HL-60/S4 treated with phorbol 12-myristate 13-acetate at 8.2 ng/mL for 4 days and 3 days (cell line): Measurements from ENCODE around the gene OR2A25.

ENCODE experiments used
- in situ Hi-C: fragments of 300-500 bp; cut with MboI; formaldehyde crosslinking; loops from 2 replicates; pipeline ENCODE4 v1.15.0; 2022; ENCODE audit warnings: low sequenced_read_pairs

OR2A25 gene

GRCh38 chr7:144069953-144070352 lies 342 bp downstream of the OR2A25 start:
- in situ Hi-C loops, result no loop called here

DNA sequence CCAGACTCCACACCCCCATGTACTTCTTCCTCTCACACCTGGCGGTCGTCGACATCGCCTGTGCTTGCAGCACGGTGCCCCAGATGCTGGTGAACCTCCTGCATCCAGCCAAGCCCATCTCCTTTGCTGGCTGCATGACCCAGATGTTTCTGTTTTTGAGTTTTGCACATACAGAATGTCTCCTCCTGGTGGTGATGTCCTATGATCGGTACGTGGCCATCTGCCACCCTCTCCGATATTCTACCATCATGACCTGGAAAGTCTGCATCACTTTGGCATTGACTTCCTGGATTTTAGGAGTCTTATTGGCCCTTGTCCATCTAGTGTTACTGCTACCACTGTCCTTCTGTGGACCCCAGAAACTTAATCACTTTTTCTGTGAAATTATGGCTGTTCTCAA lies 4.8 kb downstream of the OR2A25 start:
- in situ Hi-C loops, result no loop called here

- in situ Hi-C loops, result no loop called here
Measured at GRCh38 chr7:144085978-144086377, 16.4 kb downstream of the OR2A25 start, which contains the start of gene OR2A12. Gene OR2A12 (plus strand): TSS chr7:144086278. CDS start chr7:144095108, 8,830 bp downstream.

DNA sequence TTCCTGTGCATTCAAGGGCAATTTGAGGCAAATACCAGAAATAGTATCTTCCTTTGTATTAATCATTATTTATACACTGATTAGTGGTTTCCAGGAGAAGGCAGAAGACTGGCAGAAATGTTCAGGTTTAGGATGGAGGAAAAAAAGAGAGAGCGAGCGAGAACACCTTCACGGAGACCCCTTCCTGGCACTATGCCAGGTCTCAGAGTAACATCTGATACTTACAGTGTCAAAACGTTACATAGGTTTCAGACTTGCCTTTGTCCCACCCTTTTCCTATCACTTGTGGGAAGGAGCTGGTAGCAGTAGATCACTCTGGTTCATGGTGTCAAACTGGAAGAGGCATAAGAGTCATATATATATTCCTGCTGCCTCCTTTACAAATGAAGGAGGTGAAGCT lies 17.1 kb downstream of the OR2A25 start:
- in situ Hi-C loops, result no loop called here

DNA sequence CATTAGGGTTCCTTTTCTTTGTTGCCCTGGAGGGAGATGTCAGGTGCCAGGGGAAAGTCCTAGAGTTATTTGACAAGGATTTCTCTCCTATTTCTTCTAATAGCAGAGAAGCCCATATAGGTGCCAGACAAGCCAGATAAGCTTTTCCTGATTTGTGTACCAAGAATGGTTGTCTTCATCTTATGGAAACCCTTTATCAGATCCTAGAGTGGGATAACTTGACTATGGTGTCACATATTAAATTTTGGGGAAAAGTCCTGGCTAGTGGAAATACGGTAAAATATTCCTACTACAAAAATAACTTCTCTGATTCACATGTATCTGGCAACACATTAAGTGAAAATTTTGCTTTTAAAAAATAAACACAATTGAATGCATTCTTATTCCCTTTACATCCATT lies 17.6 kb downstream of the OR2A25 start:
- in situ Hi-C loops, result no loop called here

DNA sequence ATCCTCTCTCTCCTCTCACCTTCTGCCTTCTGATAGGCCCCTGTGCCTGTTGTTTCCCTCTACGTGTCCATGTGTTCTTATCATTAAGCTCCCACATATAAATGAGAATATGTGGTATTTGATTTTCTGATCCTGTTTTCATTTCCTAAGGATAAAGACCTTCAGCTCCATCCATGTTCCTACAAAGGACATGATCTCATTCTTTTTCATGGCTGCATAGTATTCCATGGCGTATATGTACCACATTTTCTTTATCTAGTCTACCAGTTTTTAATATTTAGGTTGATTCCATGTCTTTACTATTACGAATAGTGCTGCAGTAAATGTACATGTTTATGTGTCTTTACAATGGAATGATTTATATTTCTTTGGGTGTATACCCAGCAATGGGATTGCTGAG lies 21.1 kb downstream of the OR2A25 start:
- in situ Hi-C loops, result no loop called here

DNA sequence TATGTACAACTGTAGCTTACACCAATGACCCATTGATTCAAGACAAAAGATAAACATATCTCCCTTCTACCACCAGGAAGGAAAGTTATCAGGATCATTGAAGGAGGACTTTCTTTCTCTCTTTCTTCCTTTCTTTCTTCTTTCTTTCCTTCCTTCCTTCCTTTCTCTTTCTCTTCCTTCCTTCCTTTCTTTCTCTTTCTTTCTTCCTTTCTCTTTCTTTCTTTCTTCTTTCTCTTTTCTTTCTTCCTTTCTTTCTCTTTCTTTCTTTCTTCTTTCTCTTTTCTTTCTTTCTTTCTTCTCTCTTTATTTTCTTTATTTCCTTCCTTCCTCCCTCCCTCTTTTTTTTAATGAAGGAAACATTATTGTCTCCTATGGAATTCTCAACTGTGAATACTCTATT lies 29.2 kb downstream of the OR2A25 start:
- in situ Hi-C loops, result no loop called here

DNA sequence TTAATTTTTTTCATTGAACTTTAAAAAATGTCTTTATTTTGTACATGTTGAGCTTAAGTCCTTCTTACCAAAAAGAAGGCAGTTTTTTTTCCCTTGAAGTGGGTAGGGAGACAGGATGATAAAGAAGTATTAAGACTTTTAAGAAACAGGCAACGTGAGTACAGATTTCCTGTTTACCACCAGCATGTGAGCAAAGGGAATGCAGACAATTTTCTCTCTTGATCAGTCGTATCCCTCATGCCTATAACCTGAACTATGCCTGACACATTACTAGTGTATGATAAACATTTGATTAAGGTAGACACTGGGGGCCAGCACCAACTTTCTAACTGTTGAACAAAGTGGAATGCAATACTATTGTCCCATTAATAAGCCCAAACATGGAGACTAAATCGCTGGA lies 31.0 kb downstream of the OR2A25 start:
- in situ Hi-C loops, result no loop called here

- in situ Hi-C loops, result no loop called here
Measured at GRCh38 chr7:144102041-144102440, 32.4 kb downstream of the OR2A25 start.

GRCh38 chr7:144105211-144105610 lies 35.6 kb downstream of the OR2A25 start:
- in situ Hi-C loops, result no loop called here

DNA sequence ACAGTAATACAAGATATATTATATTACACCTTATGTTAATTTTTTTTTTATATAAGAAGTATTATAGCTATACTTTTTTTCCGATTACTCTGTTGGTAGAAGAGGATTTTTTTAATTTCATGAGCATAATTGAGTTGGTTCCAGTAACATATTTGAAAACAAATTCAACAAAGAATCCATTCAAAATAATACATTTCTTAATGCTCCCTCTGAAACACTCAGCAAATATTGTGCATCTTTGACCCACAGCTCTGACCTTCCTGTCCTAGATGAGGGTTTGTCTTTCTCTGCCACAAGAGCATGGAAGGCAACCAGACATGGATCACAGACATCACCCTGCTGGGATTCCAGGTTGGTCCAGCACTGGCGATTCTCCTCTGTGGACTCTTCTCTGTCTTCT lies 39.7 kb downstream of the OR2A25 start, which contains the start of gene OR2A2:
Gene OR2A2 (plus strand): TSS at position 301 of the 400 bp plus-strand sequence. CDS start 0 bp downstream, at position 301.
- in situ Hi-C loops, result no loop called here

GRCh38 chr7:144110272-144110671 lies 40.7 kb downstream of the OR2A25 start:
- in situ Hi-C loops, result no loop called here

DNA sequence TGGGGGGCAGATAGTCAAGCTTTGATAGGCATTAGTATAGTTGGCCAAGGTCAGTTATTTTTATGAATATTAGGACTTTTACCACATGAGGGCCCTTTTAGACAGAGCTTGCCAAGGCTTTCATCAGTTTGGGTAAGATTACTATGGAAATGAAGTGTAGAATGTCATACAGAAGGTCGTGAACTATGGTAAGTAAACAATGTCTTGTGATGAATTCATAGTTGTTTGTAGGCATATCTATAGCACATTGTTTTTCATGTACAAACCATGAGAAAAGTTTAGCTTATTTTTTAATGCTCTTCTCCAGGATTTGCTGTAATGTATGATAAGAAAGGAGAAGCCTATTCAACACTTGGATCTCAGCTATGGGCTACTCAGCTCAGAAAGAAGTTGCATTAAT lies 44.0 kb downstream of the OR2A25 start:
- in situ Hi-C loops, result no loop called here

DNA sequence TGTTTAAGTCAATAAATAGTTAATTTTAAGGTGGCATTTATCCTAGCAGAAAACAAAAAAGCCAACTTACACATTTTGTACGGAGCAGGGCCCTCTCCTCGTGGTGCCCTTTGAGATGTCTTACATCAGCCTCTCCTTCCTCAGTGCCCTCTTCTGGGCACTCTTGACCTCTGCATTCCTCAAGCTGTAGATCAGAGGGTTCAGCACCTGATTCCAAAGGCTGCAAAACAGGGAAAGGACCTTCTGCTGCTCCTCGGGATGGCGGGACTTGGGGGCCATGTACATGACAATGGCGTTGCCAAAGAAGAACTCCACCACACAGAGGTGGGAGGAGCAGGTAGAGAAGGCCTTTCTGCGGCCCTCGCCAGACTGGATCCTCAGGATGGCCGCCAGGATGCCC lies 48.7 kb downstream of the OR2A25 start:
- in situ Hi-C loops, result no loop called here

- in situ Hi-C loops, result no loop called here
Measured at GRCh38 chr7:144122876-144123275, 53.3 kb downstream of the OR2A25 start, which contains the start of gene OR2A14. Gene OR2A14 (plus strand): TSS chr7:144123176. CDS start chr7:144129113, 5,937 bp downstream.
